ENCODE results near the gene SARDH. TPM values are rescaled to one million over a fixed set of nuclear protein-coding genes. Genes with fewer than 3 reads are reported as not detected.
"Not testable (repeated sequence)": the region's sequence is repeated elsewhere in the genome, so short reads cannot be mapped to it uniquely, and the experiment has no call there.

Gene SARDH
- total RNA-seq, 3 donors from 2014 or later: 0.16 to 2.0 (median 1.0) TPM

GRCh38 chr9:133629221-133630110 is 108.7 kb downstream of the SARDH start:
- peaks cover 8 to 19% of the 10 kb centered on the region in 2 donors for H3K9me3 ChIP-seq
- H3K27me3 ChIP-seq: peaks cover 0 to 20% of the 10 kb centered on the region in 2 donors
- H3K27ac ChIP-seq: no peak overlapping the region
- no peaks in the 10 kb centered on the region for H3K36me3 ChIP-seq
- DNase-seq (ENCODE audit: low spot score in 2 of 2): no peak
- intact Hi-C loops (cut with DNase I; ENCODE audit: low total_unique reads): loop anchor here (5.0 kb wide), 1 partner anchor 1027 kb away; no protein-coding TSS in a partner anchor
- TF ChIP-seq CTCF (IDR thresholded peaks at IDR 0.05) (no peak), POLR2AphosphoS5 (IDR thresholded peaks at IDR 0.05) (no peak), POLR2A (IDR thresholded peaks at IDR 0.05) (no peak)
- H3K4me1 ChIP-seq: no peaks in the 10 kb centered on the region
- no peak overlapping the region for H3K4me3 ChIP-seq

GRCh38 chr9:133628766-133629165 is 109.4 kb downstream of the SARDH start:
- no peak for TF ChIP-seq POLR2AphosphoS5 (IDR thresholded peaks at IDR 0.05)
- TF ChIP-seq CTCF (IDR thresholded peaks at IDR 0.05): no peak
- no peak for TF ChIP-seq POLR2A (IDR thresholded peaks at IDR 0.05)
- no peaks in the 10 kb centered on the region for H3K4me1 ChIP-seq
- H3K9me3 ChIP-seq: peaks cover 8 to 19% of the 10 kb centered on the region in 2 donors
- H3K36me3 ChIP-seq: no peaks in the 10 kb centered on the region
- H3K27ac ChIP-seq: no peak overlapping the region
- intact Hi-C loops (cut with DNase I; ENCODE audit: low total_unique reads): no loop called here
- H3K27me3 ChIP-seq: peaks cover 0 to 13% of the 10 kb centered on the region in 2 donors
- no peak for DNase-seq (ENCODE audit: low spot score in 2 of 2)
- no peak overlapping the region for H3K4me3 ChIP-seq

DNA sequence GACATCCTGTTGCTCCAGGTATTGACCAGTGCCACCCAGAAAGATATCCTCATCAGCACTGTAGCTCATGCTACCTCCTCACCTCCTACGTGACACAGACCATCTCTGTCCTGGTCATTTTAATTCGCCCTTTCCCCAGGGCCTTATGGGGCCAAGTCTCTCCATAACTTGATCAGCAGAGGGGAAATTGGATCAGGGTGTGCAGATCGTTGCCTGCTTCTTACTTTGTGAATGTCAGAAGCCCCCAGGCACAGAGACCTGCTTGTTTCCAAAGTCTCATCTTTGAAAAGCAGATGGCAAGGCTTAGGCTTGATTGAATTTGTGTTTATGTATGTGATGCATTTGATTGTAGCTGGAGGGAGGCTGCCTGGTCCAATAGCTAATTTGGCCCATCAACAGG is 110.8 kb downstream of the SARDH start:
- H3K27ac ChIP-seq: no peak overlapping the region

GRCh38 chr9:133626008-133626407 is 112.1 kb downstream of the SARDH start:
- Histone ChIP-seq H3K9me3 (peaks cover 8 to 19% of the 10 kb centered on the region in 2 donors), H3K27me3 (peaks cover 0 to 11% of the 10 kb centered on the region in 2 donors)
- intact Hi-C loops (cut with DNase I; ENCODE audit: low total_unique reads); H3K27ac ChIP-seq; H3K36me3 ChIP-seq; H3K4me1 ChIP-seq; DNase-seq (ENCODE audit: low spot score in 2 of 2); H3K4me3 ChIP-seq: not testable (repeated sequence)

More for the DNA sequence above, 110.8 kb downstream of the SARDH start:
- Histone ChIP-seq H3K36me3 (no peaks in the 10 kb centered on the region), H3K4me3 (no peak overlapping the region), H3K27me3 (peaks cover 0 to 9% of the 10 kb centered on the region in 2 donors), H3K4me1 (no peaks in the 10 kb centered on the region), H3K9me3 (peaks cover 8 to 19% of the 10 kb centered on the region in 2 donors)
- TF ChIP-seq POLR2AphosphoS5 (IDR thresholded peaks at IDR 0.05) (no peak), POLR2A (IDR thresholded peaks at IDR 0.05) (no peak), CTCF (IDR thresholded peaks at IDR 0.05) (no peak)
- intact Hi-C loops (cut with DNase I; ENCODE audit: low total_unique reads): no loop called here
- no peak for DNase-seq (ENCODE audit: low spot score in 2 of 2)

DNA sequence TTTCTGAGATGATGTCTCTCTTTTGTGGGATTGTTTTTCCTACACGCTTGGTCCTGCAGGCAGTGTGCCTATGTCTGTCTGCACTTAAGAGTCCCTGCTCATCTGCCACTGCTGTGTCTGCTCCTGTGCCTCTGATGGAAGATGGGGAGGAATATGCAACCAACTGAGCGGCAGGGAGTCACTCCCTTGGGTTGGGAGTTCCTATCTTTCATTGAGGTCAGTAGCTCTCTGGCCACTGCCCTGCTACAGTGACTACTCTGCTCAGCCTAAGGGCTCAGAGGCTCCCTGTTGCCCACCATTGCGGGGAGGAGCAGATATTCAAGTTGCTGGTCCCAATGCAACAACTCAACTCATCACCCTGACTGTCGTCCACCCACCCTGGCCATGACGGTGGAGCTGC is 115.6 kb downstream of the SARDH start:
- Histone ChIP-seq H3K27me3 (peaks cover 0 to 21% of the 10 kb centered on the region in 2 donors), H3K4me1 (no peaks in the 10 kb centered on the region), H3K9me3 (peaks cover 8 to 19% of the 10 kb centered on the region in 2 donors), H3K4me3 (no peak overlapping the region), H3K27ac (no peak overlapping the region), H3K36me3 (no peaks in the 10 kb centered on the region)
- DNase-seq (ENCODE audit: low spot score in 2 of 2): no peak
- intact Hi-C loops (cut with DNase I; ENCODE audit: low total_unique reads): no loop called here
- TF ChIP-seq POLR2A (IDR thresholded peaks at IDR 0.05) (no peak), POLR2AphosphoS5 (IDR thresholded peaks at IDR 0.05) (no peak), CTCF (IDR thresholded peaks at IDR 0.05) (no peak)

All from breast epithelium (tissue), 4 donors.